T-helper 2 cell treated with Interferon-gamma antibody and Interleukin-4, amounts not matched to agents 100 ng/mL and 5 ng/mL, for 36 hours (primary cell): ENCODE results near the gene GALR2. TPM values are rescaled to one million over a fixed set of nuclear protein-coding genes. Genes with fewer than 3 reads are reported as not detected.

Source experiments
- intact Hi-C: fragments of 100-400 bp; cut with micrococcal nuclease; formaldehyde crosslinking; loops from one replicate; pipeline ENCODE4 v1.15.1; 2023
- total RNA-seq: library from RNA; stranded (reverse); gene quantifications from 2 replicates; pipeline ENCODE4 v1.2.3, GENCODE V29; 2022

Gene GALR2
- total RNA-seq, 1 donor from 2014 or later: 0.11 TPM

DNA sequence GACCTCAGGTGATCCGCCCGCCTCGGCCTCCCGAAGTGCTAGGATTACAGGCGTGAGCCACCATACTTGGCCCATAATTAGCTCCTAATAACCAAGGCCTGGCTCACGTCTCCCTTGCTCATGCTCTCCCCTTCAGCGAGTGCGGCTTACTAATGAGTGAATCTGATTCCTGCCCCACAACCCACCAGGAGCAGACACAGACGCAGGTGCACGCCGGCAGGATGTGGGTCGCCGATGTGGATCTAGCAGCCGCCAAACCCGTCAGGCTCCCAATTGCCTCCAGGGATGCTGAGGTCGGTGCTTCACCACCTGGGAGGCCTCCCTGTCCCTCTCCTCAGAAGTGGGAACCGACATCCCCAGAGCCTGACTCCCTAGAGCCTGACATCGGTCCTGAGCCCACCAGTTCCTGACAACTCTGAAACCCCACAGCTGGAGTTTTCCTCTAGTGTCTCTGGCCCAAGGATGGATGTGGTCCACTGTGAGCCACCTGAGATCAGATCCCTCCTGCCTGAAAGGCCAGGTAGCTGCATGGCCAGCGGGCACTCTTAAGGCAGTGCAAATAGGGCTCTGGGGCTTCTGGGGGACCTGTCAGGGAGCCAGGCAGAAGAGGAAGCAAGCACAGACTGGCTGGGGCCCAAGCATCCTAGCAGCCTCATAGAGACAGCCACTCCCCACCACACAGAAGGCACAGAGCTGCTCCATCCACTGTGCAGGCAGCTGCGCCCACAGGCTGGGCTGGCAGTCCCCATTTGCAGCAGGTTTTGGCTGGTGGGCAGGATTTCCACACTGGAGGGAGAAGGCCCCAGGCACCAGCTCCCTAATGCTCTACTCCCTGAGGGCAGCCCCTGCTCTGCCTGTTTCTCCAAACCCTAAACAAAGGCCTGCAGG is 18.2 kb downstream of the GALR2 start:
- intact Hi-C loops: no loop called here

DNA sequence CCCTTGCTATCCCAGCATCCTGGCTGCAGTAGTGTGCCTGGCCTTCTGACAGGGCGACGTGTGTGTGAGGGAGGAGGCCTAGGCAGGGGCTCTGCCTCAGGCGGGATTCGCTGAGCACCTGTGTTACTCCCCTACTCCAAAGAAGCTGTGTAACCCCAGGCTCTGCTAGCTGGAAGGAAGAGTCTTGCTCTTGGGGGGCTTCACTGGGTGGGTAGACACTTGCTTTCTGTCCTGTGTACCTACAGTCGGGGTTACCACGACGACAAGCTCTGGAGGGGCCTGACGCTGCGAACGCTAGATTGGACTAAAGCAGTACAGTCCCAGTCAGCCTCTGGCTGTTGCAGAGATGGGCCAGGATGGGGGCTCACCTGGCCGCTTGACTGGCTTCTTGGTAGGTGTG is 19.5 kb downstream of the GALR2 start:
- intact Hi-C loops: no loop called here

DNA sequence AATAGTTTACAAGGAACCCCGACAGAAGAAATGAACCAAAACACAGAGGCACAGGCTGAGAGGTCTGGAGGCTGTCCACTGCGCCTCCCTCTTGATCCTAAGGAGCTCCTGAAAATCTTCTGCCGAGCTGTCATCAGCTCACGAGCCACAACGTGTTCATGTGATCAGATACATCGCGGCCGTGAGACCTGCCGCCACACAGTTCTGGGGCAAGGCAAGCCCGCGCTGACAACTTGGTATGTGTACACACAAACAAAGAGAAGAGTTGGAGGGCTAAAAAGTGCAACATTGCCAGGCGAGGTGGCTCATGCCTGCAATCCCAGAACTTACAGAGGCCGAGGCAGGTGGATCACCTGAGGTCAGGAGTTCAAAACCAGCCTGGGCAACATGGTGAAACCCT is 21.4 kb downstream of the GALR2 start:
- intact Hi-C loops: no loop called here

DNA sequence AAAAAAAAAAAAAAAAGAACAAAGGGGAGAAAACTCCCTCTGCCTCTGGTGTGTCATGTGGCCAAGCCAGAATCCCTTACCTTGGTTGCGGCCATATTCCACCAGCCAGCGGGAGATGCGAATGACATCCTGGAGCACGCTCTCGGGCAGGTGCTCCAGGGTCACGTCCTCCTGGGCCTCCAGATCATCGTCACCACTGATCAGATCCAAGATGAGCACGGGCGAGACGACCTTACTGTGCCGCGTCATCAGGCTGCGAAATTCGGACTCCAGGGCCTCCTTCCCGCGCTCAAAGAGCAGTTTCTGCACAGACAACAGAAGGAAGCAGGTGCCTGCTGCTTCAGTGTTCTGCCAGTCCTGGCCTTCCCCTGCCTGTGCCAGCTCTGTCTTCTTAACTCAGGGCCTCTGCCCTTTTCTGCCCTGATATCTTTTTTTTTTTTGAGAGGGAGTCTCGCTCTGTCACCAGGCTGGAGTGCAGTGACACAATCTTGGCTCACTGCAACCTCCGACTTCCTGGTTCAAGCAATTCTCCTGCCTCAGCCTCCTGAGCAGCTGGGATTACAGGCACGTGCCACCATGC is 23.2 kb downstream of the GALR2 start:
- intact Hi-C loops: no loop called here

DNA sequence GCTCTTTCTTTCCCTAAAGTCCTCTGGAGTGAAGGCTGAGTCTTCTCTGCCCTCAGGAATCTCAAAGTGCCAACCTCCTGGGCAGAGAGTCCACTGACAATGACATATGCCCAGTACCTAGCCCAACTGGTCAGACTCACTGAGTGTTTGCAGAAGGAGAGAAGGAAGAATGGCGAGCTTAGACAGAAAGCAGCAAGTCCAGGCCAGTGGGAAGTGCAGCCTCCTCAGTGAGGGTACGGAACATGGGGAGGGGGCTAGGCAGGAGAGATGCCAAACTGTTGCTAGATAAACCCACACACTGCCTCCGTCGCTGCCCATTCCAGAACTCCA is 28.3 kb downstream of the GALR2 start:
- intact Hi-C loops: no loop called here

DNA sequence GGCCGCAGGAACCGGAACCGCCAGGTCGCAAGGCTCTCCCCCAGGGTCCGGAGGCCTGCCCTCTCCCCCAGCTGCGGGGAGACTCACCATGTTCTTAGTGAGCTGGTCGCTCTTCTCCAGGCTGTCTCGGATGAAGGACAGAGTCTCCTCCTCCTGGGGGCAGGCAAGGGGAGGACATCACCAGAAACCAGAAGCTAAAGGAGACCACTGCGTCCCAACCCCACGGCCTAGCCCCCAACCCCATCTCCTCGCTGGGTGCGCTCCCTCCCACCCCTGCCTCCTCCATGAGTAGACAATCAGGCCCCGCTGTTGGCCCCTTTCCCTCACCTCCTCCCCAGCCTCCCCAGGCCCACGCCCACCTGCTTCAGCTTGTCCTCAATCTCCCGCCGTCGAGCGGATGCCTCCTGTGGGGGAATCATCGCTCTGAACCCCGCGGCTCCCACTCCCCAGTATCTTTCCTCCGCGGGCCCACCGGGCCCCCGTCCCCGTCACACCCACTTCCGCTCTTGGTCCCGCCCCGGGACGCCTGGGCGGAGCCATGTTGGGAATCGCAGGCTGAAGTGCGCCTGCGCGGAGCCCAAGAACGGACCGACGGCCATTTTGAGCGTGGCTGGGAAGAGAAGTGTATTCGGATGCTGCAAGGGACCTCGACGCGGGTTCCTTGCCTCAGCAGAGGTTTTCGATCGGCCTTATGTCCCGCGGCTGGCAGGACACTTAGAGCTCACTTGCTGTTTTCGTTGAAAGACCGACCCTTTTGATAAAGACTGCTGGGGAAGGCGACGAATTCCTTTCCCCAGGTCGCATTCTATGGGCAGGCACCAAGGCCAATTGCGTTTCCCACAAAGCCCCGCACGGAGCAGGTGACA is 28.9 kb downstream of the GALR2 start, which contains the start of gene EXOC7:
EXOC7 (minus strand) TSS at position 514 of the 866 bp plus-strand sequence; CDS start at position 419, 95 bp downstream.
- intact Hi-C loops: no loop called here

DNA sequence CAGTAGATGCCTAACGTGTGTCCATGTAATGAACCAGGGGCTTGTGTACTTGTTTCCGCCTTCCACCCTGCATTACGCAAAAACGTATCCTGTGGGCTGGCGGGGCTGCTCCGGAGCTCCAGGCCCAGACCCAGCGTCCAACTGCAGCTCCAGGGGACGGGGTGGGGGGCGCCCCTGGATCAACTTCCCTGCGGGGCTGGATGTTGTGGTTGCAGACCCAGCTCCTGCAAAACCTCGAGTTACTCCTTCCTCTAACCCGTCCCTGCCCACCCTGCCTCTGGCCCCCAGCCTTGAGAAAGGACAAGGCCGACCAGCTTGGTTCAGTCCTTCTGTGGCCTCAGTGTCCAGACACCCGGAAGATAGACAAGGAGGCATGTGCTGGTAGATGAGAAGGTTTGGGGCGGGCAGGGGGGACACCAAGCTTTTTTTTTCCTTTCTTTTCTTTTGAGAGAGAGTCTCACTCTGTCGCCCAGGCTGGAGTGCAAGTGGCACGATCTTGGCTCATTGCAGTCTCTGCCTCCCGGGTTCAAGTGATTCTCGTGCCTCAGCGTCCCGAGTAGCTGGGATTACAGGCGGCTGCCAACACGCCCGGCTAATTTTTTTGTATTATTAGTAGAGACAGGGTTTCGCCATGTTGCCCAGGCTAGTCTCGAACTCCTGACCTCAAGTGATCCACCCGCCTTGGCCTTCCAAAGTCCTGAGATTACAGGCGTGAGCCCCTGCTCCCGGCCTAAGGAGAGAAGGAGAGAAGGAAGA is 29.7 kb downstream of the GALR2 start:
- intact Hi-C loops: no loop called here

DNA sequence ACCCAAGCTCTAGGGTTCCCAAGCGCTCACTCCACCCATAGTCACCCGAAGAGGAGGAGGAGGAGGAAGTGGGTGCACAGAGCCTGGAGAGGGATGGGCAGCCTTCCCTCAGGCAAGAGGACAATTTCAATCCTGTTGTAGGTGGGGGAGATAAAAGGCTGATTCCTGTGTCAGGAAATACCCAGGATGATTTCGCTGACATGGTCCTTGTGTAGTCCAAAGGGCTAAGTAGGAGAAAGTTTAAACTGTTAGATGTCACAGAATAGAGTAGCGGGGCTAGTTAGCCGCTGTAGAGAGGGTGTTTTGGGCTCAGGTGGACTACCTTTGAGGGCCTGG is 30.3 kb downstream of the GALR2 start:
- intact Hi-C loops: no loop called here

DNA sequence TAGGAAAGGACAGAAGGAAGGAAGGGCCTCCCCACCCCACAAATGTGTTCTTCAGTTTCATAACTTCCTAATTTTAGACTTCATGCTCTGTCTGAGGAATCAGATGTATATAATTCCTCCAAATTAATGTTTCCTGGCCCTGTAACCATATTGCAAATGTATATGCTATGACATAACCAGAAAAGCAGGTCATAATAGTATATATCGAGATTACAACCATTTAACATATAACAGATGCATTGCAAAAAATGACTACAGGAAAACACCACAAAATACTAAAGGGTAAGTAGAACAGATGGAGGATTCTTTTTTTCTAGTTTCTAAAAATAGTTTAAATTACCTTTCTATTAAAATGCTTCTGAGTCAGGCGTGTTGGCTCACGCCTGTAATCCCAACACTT is 32.1 kb downstream of the GALR2 start:
- intact Hi-C loops: no loop called here

DNA sequence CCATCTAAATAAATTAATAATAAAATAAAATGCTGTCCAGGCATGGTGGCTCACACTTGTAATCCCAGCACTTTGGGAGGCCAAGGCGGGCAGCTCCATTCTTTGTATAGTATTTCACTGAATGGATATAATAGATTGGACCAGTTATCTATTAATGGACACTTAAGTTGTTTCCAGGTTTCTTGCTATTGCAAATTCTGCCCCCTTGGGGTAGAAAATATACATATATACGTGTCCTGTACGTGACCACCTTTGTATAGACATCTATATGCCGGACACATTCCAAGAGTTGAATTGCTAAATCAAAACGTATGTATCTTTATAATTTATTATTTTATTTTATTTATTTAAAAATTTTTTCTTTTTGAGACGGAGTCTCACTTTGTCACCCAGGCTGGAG is 32.9 kb downstream of the GALR2 start:
- intact Hi-C loops: no loop called here

DNA sequence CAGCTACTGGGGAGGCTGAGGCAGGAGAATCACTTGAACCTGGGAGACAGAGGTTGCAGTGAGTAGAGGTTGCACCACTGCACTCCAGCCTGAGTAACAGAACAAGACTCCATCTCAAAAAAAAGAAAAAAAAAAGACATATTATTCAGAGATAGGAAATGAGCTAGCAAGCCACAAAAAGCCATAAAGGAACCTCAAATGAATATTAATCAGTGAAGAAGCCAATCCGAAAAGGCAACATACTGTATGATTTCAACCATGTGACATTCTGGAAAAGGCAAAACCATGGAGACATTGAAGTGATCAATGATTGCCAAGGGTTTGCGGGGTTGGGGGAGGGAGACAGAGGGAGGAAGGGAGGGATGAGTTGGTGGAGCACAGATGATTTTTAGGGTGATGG is 37.4 kb downstream of the GALR2 start:
- intact Hi-C loops: no loop called here

DNA sequence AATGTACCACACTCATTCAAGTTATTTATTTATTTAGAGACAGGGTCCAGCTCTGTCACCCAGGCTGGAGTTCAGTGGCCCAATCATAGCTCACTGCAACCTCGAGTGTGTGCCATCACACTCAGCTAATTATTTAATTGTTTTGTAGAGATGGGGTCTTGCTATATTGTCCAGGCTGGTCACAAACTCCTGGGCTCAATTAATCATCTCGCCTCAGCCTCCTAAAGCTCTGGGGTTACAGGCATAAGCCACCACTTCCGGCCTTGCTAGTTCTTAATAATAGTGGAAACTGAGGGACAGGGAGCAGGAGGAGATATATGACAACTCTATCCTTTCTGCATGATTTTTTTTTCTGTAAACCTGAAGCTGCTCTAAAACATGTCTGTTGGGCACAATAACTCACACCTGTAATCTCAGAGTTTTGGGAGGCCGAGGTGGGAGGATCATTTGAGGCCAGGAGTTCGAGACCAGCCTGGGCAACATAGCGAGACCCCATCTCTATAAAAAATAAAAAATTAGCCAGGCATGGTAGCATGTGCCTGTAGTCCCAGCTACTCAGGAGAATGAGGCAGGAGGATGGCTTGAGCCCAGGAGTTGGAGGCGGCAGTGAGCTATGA is 40.7 kb downstream of the GALR2 start:
- intact Hi-C loops: no loop called here

DNA sequence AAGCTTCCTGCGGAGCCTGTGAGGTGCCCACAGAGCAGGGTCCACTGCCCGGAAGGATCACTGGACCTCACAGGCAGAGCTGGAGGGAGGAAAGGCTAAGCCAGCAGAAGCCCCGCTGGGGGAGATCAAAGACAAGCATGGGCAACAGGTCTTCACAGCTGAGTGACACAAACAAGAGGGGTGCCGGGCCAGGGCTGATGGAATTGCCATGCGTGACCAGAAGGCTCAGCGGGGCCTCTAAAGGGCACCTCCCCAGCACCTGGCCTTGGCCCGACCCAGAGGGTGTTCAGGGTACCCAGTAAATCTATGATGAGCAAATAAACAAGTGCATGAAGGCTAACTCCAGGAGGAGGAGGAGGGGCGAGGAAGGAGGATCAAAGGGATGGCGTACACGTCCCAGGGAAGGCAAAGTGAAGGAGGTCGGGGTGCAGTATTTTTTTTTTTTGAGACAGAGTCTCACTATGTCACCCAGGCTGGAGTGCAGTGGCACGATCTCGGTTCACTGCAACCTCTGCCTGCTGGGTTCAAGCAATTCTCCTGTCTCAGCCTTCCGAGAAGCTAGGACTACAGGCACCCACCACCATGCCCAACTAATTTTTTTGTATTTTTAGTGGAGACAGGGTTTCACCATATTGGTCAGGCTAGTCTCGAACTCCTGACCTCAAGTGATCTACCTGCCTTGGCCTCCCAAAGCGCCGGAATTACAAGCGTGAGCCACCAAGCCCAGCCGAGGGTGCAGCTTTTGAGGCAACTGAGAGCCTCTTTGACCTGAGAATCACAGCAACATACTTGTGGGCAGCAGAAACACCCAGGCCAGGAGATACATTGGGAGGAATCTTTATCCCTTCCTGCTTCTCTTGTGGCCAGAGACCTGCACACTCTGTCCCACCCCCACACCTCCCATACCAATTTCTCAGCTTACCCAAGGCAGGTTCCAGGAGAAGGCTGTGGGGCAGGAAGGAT is 45.1 kb downstream of the GALR2 start:
- intact Hi-C loops: no loop called here

DNA sequence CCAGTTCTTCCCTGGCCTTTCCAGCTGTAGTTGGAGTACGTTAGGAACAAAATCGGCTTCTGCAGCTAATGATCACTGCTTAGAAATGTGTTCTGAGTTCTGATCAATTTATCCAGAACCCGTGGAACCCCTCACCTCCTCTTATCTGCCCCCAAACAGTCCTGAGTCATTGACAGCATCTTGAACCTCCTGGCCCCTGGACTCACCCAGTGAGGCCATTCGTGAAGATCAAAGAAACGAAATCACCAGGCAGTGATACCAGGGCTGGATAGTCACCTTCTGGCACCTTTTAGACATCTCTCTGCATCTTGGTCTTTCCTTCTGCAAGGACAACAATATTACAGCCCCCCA is 46.1 kb downstream of the GALR2 start:
- intact Hi-C loops: loop anchor here (1.0 kb wide), 2 partner anchors 62 to 159 kb away; no protein-coding TSS in a partner anchor

DNA sequence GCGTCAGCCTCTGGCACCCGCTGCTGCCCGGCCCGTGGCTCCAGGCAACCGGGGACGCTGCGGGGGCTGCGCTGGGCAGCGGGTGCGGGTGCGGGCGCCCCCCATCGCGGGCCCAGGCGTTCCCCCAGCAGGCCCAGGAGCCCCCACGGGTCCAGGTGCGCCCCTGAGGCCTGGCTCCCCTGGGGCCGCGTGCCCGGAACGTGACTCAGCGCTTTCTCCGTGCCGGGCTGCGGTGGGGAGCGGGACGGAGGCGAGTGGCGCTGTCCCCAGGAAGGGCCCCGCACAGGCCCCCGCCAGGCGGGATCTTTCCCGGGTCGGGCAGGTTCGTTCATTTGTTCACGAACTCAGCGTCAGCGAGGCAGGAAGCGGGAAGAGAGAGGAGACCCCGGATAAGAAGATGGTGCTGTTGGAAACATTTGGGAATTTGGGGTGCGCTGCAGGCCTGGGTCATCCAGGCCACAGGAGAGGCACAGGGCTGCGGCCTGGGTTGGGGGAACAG is 47.4 kb downstream of the GALR2 start:
- intact Hi-C loops: loop anchor here (1.0 kb wide), 2 partner anchors 60 to 157 kb away; no protein-coding TSS in a partner anchor

DNA sequence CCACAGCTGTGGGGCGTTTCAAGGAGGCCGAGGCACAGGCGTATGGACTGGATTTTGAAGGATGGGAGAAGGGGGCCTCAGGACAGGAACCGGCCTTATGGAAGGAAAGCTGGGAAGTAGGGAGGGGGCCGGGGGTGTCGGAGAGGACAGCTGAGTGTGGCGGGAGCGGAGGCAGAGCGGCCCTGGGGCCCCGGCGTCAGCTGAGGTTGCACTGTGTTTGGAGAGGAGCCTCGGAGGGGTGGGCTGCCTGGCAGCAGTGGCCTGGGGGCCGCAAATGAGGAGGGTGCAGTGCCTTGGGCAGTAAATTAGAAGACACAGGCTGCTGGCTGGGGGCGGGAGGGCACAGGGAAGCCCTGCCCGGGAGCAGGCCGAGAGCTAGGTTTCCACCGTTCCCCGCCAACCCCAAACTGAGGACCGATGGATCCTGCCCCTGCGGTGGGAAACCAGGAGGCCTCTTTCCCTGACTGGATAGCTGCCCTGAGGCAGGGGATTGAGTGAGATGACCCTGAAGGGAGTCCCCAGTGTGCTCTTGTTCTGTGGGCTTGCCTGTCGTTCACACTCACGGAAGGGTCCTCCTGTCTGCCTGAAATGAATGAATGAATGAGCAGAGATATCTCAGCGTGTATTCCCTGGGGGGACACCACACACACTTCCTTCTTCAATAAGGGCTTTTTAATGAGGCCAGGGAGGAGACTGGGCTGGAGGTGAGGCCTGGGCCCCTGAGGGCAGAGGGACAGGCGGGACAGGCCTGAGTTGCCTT is 48.0 kb downstream of the GALR2 start:
- intact Hi-C loops: no loop called here

DNA sequence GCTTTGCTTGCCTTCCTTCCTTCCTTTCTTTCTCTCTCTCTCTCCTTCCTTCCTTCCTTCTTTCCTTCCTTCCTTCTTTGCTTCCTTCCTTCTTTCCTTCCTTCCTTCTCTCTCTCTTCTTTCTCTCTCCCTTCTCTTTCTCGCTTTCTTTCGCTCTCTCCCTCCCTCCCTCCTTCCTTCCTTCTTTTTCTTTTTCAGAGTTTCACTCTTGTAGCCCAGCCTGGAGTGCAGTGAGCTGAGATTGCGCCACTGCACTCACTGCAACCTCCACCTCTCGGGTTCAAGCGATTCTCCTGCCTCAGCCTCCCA is 48.6 kb downstream of the GALR2 start:
- intact Hi-C loops: no loop called here

DNA sequence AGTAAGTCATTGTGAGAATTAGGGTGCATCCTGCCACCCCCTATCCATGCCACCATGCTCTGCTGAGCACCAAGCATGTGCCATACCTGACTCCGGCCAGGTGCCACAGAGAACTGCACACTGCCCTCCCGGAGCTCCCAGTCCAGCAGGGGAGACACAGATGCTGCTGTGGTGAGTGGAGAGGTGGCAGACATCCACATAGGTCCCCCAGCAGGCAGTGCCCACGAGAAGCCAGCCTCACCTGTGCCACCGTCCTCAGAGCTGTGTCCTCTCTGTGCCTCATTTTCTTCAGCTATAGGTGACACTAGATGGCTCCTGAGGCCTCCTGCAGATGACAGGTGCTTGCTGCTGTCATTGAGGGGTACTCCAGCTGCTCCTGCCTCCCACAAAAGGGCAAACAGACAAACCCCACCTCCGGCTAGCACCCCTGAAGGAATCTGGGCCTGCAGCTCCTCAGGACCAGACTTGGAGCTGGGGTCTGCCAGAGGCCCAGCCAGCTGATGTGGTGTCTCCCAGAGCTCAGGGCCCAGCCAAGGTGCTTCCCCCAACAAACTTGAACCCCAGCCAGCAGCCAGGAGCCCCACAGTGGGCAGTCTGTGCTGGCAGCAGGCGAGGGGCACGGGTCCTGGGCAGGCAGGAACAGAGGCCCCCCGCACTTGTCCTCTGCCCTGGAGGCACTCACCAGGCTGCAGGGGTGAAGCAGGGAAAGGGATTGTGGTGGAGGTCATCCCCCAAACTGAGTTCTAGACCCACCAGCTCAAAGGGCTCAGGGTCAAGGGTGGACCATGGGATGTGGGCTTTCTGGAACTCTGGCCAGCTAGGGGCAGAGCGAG is 49.4 kb downstream of the GALR2 start:
- intact Hi-C loops: no loop called here
